ENCODE results near the gene PTGES3. TPM values are rescaled to one million over a fixed set of nuclear protein-coding genes. Genes with fewer than 3 reads are reported as not detected.
A peak's percentile ranks its signal among the peaks of the same experiment; 100 is the strongest.

Gene PTGES3
- total RNA-seq, 1 experiment from 2014 or later = 394 TPM

- ChIA-PET CTCF (interaction anchor here (3.7 kb wide), 1 partner anchor 8 kb away, joined by 37 read pairs; no protein-coding TSS in a partner anchor), POLR2A (interaction anchor here (1.0 to 2.2 kb wide), 2 partner anchors 10 to 73 kb away, joined by 3 to 12 read pairs; no protein-coding TSS in a partner anchor)
- TF ChIP-seq ZNF425 (CRISPR knock-in tag; conservative IDR thresholded peaks at IDR 0.05) = no peak
- peak overlapping the region; percentile 99 for H3K4me3 Mint-ChIP-seq
- peak overlapping the region; percentile 97 for H3K27ac Mint-ChIP-seq
- no peaks in the 10 kb centered on the region; the same call in 1 of the 2 replicates for H3K27me3 Mint-ChIP-seq (ENCODE audit: low read depth)
- peaks cover 20% of the 10 kb centered on the region for H3K4me1 Mint-ChIP-seq
- ATAC-seq = no peak
- H3K36me3 Mint-ChIP-seq = peaks cover 54% of the 10 kb centered on the region
- DNase-seq (ENCODE audit: low spot score) = no peak
- no peaks in the 10 kb centered on the region for H3K9me3 Mint-ChIP-seq
Measured at GRCh38 chr12:56644654-56645053, 43.4 kb downstream of the PTGES3 start.

- Mint-ChIP-seq H3K4me1 (peaks cover 33% of the 10 kb centered on the region), H3K27me3 (ENCODE audit: low read depth) (no peaks in the 10 kb centered on the region), H3K9me3 (no peaks in the 10 kb centered on the region), H3K27ac (no peak overlapping the region), H3K36me3 (peaks cover 74% of the 10 kb centered on the region), H3K4me3 (no peak overlapping the region)
- CTCF ChIA-PET = interaction anchor here (0.6 kb wide), 1 partner anchor 209 kb away, joined by 3 read pairs; no protein-coding TSS in a partner anchor
- TF ChIP-seq IRF2 (CRISPR knock-in tag; IDR thresholded peaks at IDR 0.05; ENCODE audit: borderline replicate concordance, low read depth) = no peak
- no peak for TF ChIP-seq ATF2 (CRISPR knock-in tag; IDR thresholded peaks at IDR 0.05; ENCODE audit: borderline replicate concordance, low read depth)
- TF ChIP-seq TCF7 (CRISPR knock-in tag; IDR thresholded peaks at IDR 0.05; ENCODE audit: low read depth) = no peak
- no peak for TF ChIP-seq ATF1 (CRISPR knock-in tag; IDR thresholded peaks at IDR 0.05)
- TF ChIP-seq, protein P1, sequence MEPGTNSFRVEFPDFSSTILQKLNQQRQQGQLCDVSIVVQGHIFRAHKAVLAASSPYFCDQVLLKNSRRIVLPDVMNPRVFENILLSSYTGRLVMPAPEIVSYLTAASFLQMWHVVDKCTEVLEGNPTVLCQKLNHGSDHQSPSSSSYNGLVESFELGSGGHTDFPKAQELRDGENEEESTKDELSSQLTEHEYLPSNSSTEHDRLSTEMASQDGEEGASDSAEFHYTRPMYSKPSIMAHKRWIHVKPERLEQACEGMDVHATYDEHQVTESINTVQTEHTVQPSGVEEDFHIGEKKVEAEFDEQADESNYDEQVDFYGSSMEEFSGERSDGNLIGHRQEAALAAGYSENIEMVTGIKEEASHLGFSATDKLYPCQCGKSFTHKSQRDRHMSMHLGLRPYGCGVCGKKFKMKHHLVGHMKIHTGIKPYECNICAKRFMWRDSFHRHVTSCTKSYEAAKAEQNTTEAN (CRISPR knock-in tag; IDR thresholded peaks at IDR 0.05) = no peak
- TF ChIP-seq, protein P2, sequence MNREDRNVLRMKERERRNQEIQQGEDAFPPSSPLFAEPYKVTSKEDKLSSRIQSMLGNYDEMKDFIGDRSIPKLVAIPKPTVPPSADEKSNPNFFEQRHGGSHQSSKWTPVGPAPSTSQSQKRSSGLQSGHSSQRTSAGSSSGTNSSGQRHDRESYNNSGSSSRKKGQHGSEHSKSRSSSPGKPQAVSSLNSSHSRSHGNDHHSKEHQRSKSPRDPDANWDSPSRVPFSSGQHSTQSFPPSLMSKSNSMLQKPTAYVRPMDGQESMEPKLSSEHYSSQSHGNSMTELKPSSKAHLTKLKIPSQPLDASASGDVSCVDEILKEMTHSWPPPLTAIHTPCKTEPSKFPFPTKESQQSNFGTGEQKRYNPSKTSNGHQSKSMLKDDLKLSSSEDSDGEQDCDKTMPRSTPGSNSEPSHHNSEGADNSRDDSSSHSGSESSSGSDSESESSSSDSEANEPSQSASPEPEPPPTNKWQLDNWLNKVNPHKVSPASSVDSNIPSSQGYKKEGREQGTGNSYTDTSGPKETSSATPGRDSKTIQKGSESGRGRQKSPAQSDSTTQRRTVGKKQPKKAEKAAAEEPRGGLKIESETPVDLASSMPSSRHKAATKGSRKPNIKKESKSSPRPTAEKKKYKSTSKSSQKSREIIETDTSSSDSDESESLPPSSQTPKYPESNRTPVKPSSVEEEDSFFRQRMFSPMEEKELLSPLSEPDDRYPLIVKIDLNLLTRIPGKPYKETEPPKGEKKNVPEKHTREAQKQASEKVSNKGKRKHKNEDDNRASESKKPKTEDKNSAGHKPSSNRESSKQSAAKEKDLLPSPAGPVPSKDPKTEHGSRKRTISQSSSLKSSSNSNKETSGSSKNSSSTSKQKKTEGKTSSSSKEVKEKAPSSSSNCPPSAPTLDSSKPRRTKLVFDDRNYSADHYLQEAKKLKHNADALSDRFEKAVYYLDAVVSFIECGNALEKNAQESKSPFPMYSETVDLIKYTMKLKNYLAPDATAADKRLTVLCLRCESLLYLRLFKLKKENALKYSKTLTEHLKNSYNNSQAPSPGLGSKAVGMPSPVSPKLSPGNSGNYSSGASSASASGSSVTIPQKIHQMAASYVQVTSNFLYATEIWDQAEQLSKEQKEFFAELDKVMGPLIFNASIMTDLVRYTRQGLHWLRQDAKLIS (CRISPR knock-in tag; IDR thresholded peaks at IDR 0.05; ENCODE audit: borderline replicate concordance) = no peak
- no peak for TF ChIP-seq NFE2L1 (CRISPR knock-in tag; IDR thresholded peaks at IDR 0.05)
- DNase-seq (ENCODE audit: low spot score) (no peak), ATAC-seq (no peak)
- POLR2A ChIA-PET = no interaction called here
Measured at GRCh38 chr12:56641219-56641618, 46.9 kb downstream of the PTGES3 start.

GRCh38 chr12:56637621-56638020, 50.5 kb downstream of the PTGES3 start:
- Mint-ChIP-seq H3K27ac (peak overlapping the region; percentile 99), H3K4me1 (peaks cover 36% of the 10 kb centered on the region), H3K27me3 (ENCODE audit: low read depth) (no peaks in the 10 kb centered on the region), H3K4me3 (no peak overlapping the region), H3K9me3 (no peaks in the 10 kb centered on the region), H3K36me3 (peaks cover 44% of the 10 kb centered on the region)
- DNase-seq (ENCODE audit: low spot score) (no peak), ATAC-seq (no peak)
- TF ChIP-seq NFYB (CRISPR knock-in tag; conservative IDR thresholded peaks at IDR 0.05; ENCODE audit: low read depth) (no peak), RORB (CRISPR knock-in tag; IDR thresholded peaks at IDR 0.05) (no peak), STAT6 (CRISPR knock-in tag; conservative IDR thresholded peaks at IDR 0.05; ENCODE audit: low read depth) (no peak)
- ChIA-PET POLR2A (interaction anchor here (1.0 kb wide), 1 partner anchor 8 kb away, joined by 3 read pairs; no protein-coding TSS in a partner anchor), CTCF (interaction anchor here (5.3 kb wide), 1 partner anchor 15 kb away, joined by 84 read pairs; no protein-coding TSS in a partner anchor)
